PC-9 (cell line): Measurements from ENCODE around the gene PCNX3. TPM values are rescaled to one million over a fixed set of nuclear protein-coding genes. Genes with fewer than 3 reads are reported as not detected.

ENCODE experiments used
- Bru-seq: library from RNA; stranded (reverse); fragments of 400-500 nt; gene quantifications from one replicate; lab custom pipeline; 2021; lab: Mats Ljungman, UMichigan
- BruChase-seq, 2 experiments: library from RNA; stranded (reverse); fragments of 400-500 nt; gene quantifications; one replicate each; lab custom pipeline; 2021; lab: Mats Ljungman, UMichigan
- BruUV-seq: library from RNA; stranded (reverse); fragments of 400-500 nt; replicated peaks from 2 replicates; lab custom pipeline; 2021; lab: Mats Ljungman, UMichigan
- CTCF ChIA-PET: fragments of 300-600 bp; sonication (Branson Sonifier 250); formaldehyde crosslinking; loops from one replicate; lab custom pipeline; 2022; ENCODE audit warnings: antibody characterized with exemption; lab: Charles Lee
- POLR2A ChIA-PET: fragments of 300-600 bp; sonication (Branson Sonifier 250); formaldehyde crosslinking; loops from one replicate; lab custom pipeline; 2022; ENCODE audit warnings: antibody characterized with exemption; ENCODE audit not compliant: unreplicated experiment; lab: Charles Lee
- DNase-seq, 2 experiments: peaks; one replicate each; pipeline versions ENCODE4 v3.0.0 to v3.0.0-alpha.2; 2015 to 2022; ENCODE audit warnings: mixed read lengths in 1 of 2
- H2AFZ ChIP-seq: fragments of 200-600 bp; sonication (generic); 2 replicates; pipeline ENCODE4 v1.8.1; 2017; ENCODE audit warnings: antibody characterized with exemption
- H3F3A ChIP-seq: fragments of 200-600 bp; sonication (generic); 2 replicates; pipeline ENCODE4 v1.8.1; 2017; ENCODE audit warnings: antibody characterized with exemption, mild to moderate bottlenecking, low read depth; ENCODE audit not compliant: insufficient read depth
- H3K27ac ChIP-seq: fragments of 200-600 bp; sonication (generic); 2 replicates; pipeline ENCODE4 v1.6.1; 2016; ENCODE audit warnings: mixed run types
- H3K27me3 ChIP-seq: fragments of 200-600 bp; sonication (generic); 2 replicates; pipeline ENCODE4 v1.6.1; 2016; ENCODE audit warnings: low read depth, mixed run types; ENCODE audit not compliant: insufficient read depth
- H3K36me3 ChIP-seq: fragments of 200-600 bp; sonication (generic); 2 replicates; pipeline ENCODE4 v1.6.1; 2016; ENCODE audit warnings: low read depth, mixed run types
- H3K4me1 ChIP-seq: fragments of 200-600 bp; sonication (generic); replicated peaks from 2 replicates; pipeline ENCODE4 v1.6.1; 2016; ENCODE audit warnings: mixed run types; ENCODE audit not compliant: insufficient read depth
- H3K4me2 ChIP-seq: fragments of 200-600 bp; sonication (generic); 2 replicates; pipeline ENCODE4 v1.6.1; 2017; ENCODE audit warnings: mixed run types
- H3K4me3 ChIP-seq: fragments of 200-600 bp; sonication (generic); 2 replicates; pipeline ENCODE4 v1.6.1; 2016; ENCODE audit warnings: mixed run types
- H3K79me2 ChIP-seq: fragments of 200-600 bp; sonication (generic); 2 replicates; pipeline ENCODE4 v1.6.1; 2017; ENCODE audit warnings: low read depth, mixed run types
- H3K9me2 ChIP-seq: fragments of 200-600 bp; sonication (generic); 2 replicates; pipeline ENCODE4 v1.8.1; 2017; ENCODE audit warnings: mild to moderate bottlenecking; ENCODE audit not compliant: insufficient read depth
- H3K9me3 ChIP-seq: fragments of 200-600 bp; sonication (generic); 2 replicates; pipeline ENCODE4 v1.8.1; 2016; ENCODE audit warnings: low read depth; ENCODE audit not compliant: insufficient read depth
- H4K20me1 ChIP-seq: fragments of 200-600 bp; sonication (generic); 2 replicates; pipeline ENCODE4 v1.8.1; 2017; ENCODE audit not compliant: insufficient read depth
- CTCF ChIP-seq: fragments of 200-600 bp; sonication (generic); conservative IDR thresholded peaks from 2 replicates; pipeline ENCODE4 v1.6.1; 2017; ENCODE audit warnings: mixed run types, antibody characterized with exemption, mild to moderate bottlenecking, moderate library complexity
- EZH2 ChIP-seq: fragments of 200-600 bp; sonication (generic); IDR thresholded peaks from 2 replicates; pipeline ENCODE4 v1.8.0; 2017; ENCODE audit warnings: antibody characterized with exemption, low read depth
- intact Hi-C: fragments of 100-400 bp; cut with micrococcal nuclease; formaldehyde crosslinking; loops from one replicate; pipeline ENCODE4 v1.10.0; 2022; ENCODE audit not compliant: unreplicated experiment
- long read RNA-seq: library from polyadenylated mRNA; stranded (forward); transcript quantifications from one replicate; pipeline ENCODE4 v2.0.0, GENCODE V29; 2022
- total RNA-seq: library from RNA; stranded (reverse); gene quantifications from 2 replicates; pipeline ENCODE4 v1.2.3, GENCODE V29; 2021

The PCNX3 gene
- total RNA-seq (76.9 and 85.9 TPM in 2 replicates), Bru-seq, nascent RNA (percentile 70 among the genes with signal in this experiment), BruChase-seq, experiment 1, labeled RNA remaining after a 2-hour chase (percentile 84 among the genes with signal in this experiment), BruChase-seq, experiment 2, labeled RNA remaining after a 6-hour chase (percentile 92 among the genes with signal in this experiment)
- long read RNA-seq, full-length matches to known transcripts: 4 of 62 reads
- long read RNA-seq, partial matches to known transcripts: 38 of 62 reads
- long read RNA-seq, other reads (novel, unspliced or antisense): 20 of 62 reads

GRCh38 chr11:65615229-65615949 lies at the start of gene PCNX3:
Gene PCNX3, plus strand, starts transcription at chr11:65615776. Its CDS starts 536 bp downstream, at chr11:65616312.
- ChIA-PET POLR2A (interaction anchor here (0.5 to 1.2 kb wide), 17 partner anchors 20 to 521 kb away, joined by 3 to 30 read pairs (median 4); partner anchors contain the start of genes EHBP1L1, KCNK7, MALAT1 and MUS81), CTCF (interaction anchor here (0.6 to 1.0 kb wide), 3 partner anchors 43 to 198 kb away, joined by 4 to 7 read pairs (median 4); partner anchors contain the start of gene FAM89B)
- peak within 1 kb of the TSS; percentile 85 for H2AFZ ChIP-seq
- TF ChIP-seq CTCF: no peak
- no peak for TF ChIP-seq EZH2
- H3K4me2 ChIP-seq: peak within 1 kb of the TSS; percentile 99
- peak within 1 kb of the TSS; percentile 64 for H3K27ac ChIP-seq
- H3K9me3 ChIP-seq: no peaks in the 10 kb centered on the region
- H3K4me3 ChIP-seq: peak within 1 kb of the TSS; percentile 93
- H4K20me1 ChIP-seq: peaks cover 38% of the 10 kb centered on the region
- H3F3A ChIP-seq: peaks cover 14% of the 10 kb centered on the region
- peaks cover 9% of the 10 kb centered on the region for H3K36me3 ChIP-seq
- H3K4me1 ChIP-seq: peaks cover 27% of the 10 kb centered on the region; the same call in 1 of the 2 replicates
- H3K27me3 ChIP-seq: no peaks in the 10 kb centered on the region
- intact Hi-C loops: loop anchor here (1.0 to 5.0 kb wide), 8 partner anchors 23 to 243 kb away; partner anchors contain the start of genes CFL1, SIPA1 and ZNRD2
- BruUV-seq: no TSS peak
- H3K9me2 ChIP-seq: no peaks in the 10 kb centered on the region
- peaks cover 81% of the 10 kb centered on the region for H3K79me2 ChIP-seq
- DNase-seq: peak; percentile 100

DNA sequence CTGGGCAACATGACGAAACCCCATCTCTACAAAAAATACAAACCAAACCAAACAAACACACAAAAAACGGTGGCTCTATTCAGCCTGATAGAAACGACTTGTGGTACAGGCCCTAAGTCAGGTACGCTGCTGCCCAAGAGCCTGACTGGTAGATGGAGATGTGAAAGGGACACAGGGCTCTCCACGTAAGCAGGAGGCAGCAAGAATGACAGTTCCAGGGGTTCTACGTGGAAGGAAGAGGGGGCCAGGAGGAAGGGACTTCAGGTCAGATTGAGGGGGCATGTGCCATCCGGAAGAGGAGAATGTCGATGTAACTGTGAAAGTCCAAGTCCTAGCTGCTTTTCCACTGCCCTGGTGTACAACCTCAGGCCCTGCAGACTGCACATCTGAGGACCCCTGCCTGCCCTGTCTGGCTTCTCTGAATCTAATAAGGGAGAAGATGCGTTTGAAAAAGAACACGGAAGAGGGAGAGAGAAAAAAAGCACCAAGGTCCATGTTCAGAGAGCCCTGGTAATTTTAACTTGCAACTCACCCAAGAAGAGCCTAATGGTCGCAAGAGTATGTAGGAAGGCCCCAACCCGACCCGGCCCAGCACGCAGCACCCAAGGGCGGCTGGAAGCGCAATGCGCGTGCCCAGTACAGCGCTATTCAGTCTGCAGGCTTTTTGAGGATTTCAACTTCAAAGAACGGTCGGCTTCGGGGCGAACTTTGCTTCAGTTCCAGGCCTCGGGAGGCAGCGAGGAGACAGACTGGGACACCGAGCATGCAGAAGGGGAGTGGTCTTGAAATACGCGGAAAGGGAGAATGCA lies 46.2 kb upstream of the PCNX3 start:
- POLR2A ChIA-PET: interaction anchor here (0.5 to 1.2 kb wide), 7 partner anchors 10 to 349 kb away, joined by 3 to 16 read pairs (median 10); no protein-coding TSS in a partner anchor
- intact Hi-C loops: no loop called here
- TF ChIP-seq EZH2 (no peak), CTCF (no peak)
- H3K9me2 ChIP-seq: no peaks in the 10 kb centered on the region
- peaks cover 60% of the 10 kb centered on the region for H3K79me2 ChIP-seq
- no peaks in the 10 kb centered on the region for H3K9me3 ChIP-seq
- DNase-seq: no peak
- H3K4me3 ChIP-seq: peak overlapping the region; percentile 73
- no peaks in the 10 kb centered on the region for H4K20me1 ChIP-seq
- CTCF ChIA-PET: interaction anchor here (2.0 to 3.4 kb wide), 2 partner anchors 10 to 28 kb away, joined by 8 to 25 read pairs; no protein-coding TSS in a partner anchor
- H3K36me3 ChIP-seq: peaks cover 5% of the 10 kb centered on the region; the same call in 1 of the 2 replicates
- H3K4me1 ChIP-seq: peaks cover 45% of the 10 kb centered on the region
- H3K4me2 ChIP-seq: peak overlapping the region; percentile 96
- no peaks in the 10 kb centered on the region for H3K27me3 ChIP-seq
- H3F3A ChIP-seq: peaks cover 66% of the 10 kb centered on the region
- peak overlapping the region; percentile 68 for H3K27ac ChIP-seq
- TSS peak; percentile 50 for BruUV-seq
- H2AFZ ChIP-seq: peak overlapping the region; percentile 95
